ENCODE data around the gene HOXB9. TPM values are rescaled to one million over a fixed set of nuclear protein-coding genes. Genes with fewer than 3 reads are reported as not detected.

The HOXB9 gene
- total RNA-seq, 4 donors from 2014 or later: 0.43 to 1.0 TPM; not detected in 2

DNA sequence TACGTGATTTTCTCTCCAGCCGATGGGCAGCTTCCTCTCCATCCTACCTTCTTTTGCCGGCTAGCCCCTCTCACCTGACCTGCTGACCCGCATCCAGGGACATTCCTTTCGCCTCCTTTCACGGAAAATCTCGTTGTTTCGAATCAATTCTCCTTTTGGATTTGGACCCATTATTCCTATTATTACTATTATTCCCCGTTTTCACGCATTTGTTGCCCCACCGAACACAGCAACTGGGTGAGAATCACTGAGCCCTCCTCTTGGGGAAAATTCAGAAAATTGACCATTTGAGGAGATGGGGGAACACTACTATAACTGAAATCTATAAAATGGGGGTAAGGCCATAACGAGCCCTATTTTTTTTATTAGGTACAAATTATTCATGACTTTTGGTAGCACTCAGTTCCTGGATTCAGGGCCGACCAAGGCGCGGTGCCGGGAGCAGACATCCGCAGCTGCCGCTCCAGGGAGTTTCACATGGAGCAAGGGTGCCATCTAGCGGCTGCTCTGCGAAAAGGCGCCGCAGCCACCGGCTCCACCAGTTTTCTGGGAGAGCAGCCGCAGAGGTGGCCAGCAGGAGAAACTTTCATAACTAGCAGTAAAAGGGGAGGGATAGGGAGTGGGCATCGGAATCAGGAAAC, 7.8 kb downstream of the HOXB9 start:
- Histone ChIP-seq H3K27ac (no peak overlapping the region), H3K9me3 (no peaks in the 10 kb centered on the region), H3K27me3 (peaks cover 36 to 82% of the 10 kb centered on the region in 2 donors), H3K4me1 (peaks cover 0 to 1% of the 10 kb centered on the region in 2 donors), H3K4me3 (no peak overlapping the region), H3K36me3 (no peaks in the 10 kb centered on the region)
- no peak for TF ChIP-seq POLR2A (IDR thresholded peaks at IDR 0.05)
- TF ChIP-seq, protein P1, sequence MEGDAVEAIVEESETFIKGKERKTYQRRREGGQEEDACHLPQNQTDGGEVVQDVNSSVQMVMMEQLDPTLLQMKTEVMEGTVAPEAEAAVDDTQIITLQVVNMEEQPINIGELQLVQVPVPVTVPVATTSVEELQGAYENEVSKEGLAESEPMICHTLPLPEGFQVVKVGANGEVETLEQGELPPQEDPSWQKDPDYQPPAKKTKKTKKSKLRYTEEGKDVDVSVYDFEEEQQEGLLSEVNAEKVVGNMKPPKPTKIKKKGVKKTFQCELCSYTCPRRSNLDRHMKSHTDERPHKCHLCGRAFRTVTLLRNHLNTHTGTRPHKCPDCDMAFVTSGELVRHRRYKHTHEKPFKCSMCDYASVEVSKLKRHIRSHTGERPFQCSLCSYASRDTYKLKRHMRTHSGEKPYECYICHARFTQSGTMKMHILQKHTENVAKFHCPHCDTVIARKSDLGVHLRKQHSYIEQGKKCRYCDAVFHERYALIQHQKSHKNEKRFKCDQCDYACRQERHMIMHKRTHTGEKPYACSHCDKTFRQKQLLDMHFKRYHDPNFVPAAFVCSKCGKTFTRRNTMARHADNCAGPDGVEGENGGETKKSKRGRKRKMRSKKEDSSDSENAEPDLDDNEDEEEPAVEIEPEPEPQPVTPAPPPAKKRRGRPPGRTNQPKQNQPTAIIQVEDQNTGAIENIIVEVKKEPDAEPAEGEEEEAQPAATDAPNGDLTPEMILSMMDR (IDR thresholded peaks at IDR 0.05): peak; percentile 94 to 98 (median 97)
- intact Hi-C loops (cut with DNase I; ENCODE audit: low total_unique reads): no loop called here
- peak; percentile 82 to 92 for DNase-seq

DNA sequence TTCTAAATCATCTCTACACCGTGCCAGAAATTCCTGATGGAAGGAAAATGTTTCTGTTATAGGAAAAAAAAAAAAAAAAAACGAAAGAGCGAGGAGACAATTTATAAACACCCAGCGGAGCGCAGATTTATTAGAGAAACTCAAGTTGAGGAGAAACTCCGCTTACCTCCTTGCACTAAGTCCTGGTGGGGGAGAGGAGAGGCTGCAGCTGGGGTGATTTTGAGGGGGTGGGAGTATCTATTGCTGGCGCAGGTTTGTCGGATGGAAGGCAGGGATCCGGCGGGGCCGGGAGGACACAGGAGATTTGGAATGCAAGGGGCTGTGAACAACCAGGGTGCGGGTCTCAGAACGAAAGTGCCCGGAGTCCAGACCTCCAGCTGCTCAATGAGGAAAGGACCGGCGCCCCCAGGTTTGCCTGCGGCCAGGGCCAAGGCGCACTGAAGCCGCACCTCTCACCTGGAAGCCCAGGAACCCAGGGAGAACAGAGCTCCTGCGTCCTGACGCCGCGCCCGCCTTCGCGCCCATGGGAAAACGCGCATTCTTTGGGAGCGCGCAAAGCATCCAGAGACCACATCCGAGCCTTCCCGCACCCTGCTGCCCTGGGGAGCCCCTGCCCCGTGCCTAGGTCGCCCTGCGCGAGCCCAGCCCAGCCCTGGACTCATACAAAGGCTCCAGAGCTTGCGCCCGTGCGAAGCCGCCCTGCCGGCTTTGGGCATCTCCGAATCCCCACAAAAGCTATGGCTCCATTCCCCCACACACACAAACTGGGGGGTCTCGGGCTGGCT, 8.5 kb downstream of the HOXB9 start:
- no peak for TF ChIP-seq POLR2A (IDR thresholded peaks at IDR 0.05)
- TF ChIP-seq, protein P1 (IDR thresholded peaks at IDR 0.05): no peak
- intact Hi-C loops (cut with DNase I; ENCODE audit: low total_unique reads): no loop called here
- H3K27me3 ChIP-seq: peaks cover 38 to 80% of the 10 kb centered on the region in 2 donors
- peaks cover 0 to 7% of the 10 kb centered on the region in 2 donors for H3K4me1 ChIP-seq
- H3K27ac ChIP-seq: no peak overlapping the region
- H3K36me3 ChIP-seq: no peaks in the 10 kb centered on the region
- no peak for DNase-seq
- H3K9me3 ChIP-seq: no peaks in the 10 kb centered on the region
- no peak overlapping the region for H3K4me3 ChIP-seq

DNA sequence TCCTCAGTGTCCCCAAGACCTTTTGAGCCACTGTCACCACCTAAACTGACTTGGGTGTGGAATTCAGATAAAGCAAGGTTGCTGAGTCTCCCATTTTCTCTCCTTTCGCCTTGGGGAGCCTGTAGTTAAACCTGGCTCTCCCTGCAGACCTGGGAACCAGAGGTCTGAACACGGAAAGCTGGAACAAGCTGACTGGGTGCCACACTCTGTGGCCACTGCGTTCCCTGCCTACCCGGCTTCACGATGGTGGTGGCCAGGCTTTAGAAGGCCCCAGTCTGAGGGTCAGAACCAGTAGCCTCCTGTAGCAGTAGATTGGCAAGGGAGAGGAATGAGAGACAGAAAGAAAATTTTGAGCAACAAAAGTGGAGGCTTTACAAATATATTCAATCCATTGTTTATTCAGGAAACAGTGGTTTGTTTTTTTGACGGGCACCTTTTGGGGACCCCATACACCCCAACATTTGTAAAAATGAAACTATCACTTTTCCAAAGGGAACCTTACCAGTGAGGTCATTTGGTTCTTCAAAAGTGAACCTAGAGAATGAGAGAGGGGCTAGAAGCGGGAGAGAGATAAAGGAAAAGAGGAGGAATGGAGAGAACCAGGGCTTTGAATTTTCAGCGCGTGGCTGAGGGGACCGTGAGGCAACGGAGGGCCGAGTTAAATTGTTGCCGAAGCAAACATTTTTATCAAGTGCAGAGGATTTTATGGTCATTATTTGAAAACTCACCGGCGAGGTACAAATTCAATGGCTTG, 9.3 kb downstream of the HOXB9 start:
- Histone ChIP-seq H3K4me1 (peaks cover 0 to 9% of the 10 kb centered on the region in 2 donors), H3K36me3 (no peaks in the 10 kb centered on the region), H3K4me3 (no peak overlapping the region), H3K27ac (no peak overlapping the region), H3K9me3 (no peaks in the 10 kb centered on the region), H3K27me3 (peaks cover 45 to 80% of the 10 kb centered on the region in 2 donors)
- DNase-seq: no peak
- intact Hi-C loops (cut with DNase I; ENCODE audit: low total_unique reads): no loop called here
- TF ChIP-seq, protein P1 (IDR thresholded peaks at IDR 0.05): no peak
- TF ChIP-seq POLR2A (IDR thresholded peaks at IDR 0.05): no peak

DNA sequence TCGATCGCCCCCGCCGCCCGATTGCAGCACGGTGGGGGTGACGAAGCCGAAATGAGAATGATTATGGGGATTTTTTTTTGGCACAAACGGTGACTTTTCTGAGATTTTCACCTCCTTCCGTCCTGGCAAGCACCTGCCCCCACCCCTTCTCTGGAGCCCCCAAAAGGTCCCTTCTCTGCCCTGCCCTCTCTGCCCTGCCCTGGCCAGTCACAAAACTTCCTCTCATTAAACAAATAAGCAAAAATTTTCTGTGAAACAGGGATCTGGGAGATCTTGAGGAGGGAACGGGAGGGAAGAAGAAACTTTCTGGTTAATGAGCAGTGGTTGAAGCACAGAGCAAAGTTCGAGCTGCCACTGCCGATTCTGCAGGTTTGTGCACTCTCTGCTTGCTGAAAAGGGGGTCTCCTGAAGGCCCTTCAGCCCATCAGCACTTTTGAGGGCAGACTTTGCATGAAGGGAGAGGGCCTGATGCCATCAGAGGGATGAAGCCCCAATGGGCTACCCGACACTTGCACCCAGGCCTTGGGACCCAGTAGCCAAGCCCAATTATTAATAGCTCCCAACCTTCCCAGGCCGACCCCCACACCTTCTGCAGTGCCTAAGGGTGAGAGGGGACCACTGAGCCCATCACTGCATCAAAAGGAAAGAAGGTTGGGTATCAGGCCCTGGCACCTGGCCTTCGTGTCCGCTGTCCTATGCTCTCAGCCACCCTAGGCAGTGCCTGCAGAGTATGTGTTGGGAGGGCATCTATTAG, 10.0 kb downstream of the HOXB9 start:
- H3K27me3 ChIP-seq: peaks cover 48 to 80% of the 10 kb centered on the region in 2 donors

More for the DNA sequence above, 10.0 kb downstream of the HOXB9 start:
- H3K9me3 ChIP-seq: no peaks in the 10 kb centered on the region
- peaks cover 0 to 9% of the 10 kb centered on the region in 2 donors for H3K4me1 ChIP-seq
- H3K4me3 ChIP-seq: no peak overlapping the region
- no peak for TF ChIP-seq POLR2A (IDR thresholded peaks at IDR 0.05)
- TF ChIP-seq, protein P1 (IDR thresholded peaks at IDR 0.05): no peak
- intact Hi-C loops (cut with DNase I; ENCODE audit: low total_unique reads): no loop called here
- no peaks in the 10 kb centered on the region for H3K36me3 ChIP-seq
- H3K27ac ChIP-seq: no peak overlapping the region
- no peak for DNase-seq
